Melanocyte of skin (primary cell): Measurements from ENCODE around the gene MOCS2. TPM values are rescaled to one million over a fixed set of nuclear protein-coding genes. Genes with fewer than 3 reads are reported as not detected.

ENCODE experiments used
- total RNA-seq, 2 donors: library from RNA; depleted of rRNA; stranded (reverse); fragments of >200 nt; gene quantifications; 2 replicates each; pipeline ENCODE4 v1.2.3, GENCODE V29; 2012

MOCS2 gene
- total RNA-seq = 10 to 100 TPM; 39.6 to 45.6 TPM

DNA sequence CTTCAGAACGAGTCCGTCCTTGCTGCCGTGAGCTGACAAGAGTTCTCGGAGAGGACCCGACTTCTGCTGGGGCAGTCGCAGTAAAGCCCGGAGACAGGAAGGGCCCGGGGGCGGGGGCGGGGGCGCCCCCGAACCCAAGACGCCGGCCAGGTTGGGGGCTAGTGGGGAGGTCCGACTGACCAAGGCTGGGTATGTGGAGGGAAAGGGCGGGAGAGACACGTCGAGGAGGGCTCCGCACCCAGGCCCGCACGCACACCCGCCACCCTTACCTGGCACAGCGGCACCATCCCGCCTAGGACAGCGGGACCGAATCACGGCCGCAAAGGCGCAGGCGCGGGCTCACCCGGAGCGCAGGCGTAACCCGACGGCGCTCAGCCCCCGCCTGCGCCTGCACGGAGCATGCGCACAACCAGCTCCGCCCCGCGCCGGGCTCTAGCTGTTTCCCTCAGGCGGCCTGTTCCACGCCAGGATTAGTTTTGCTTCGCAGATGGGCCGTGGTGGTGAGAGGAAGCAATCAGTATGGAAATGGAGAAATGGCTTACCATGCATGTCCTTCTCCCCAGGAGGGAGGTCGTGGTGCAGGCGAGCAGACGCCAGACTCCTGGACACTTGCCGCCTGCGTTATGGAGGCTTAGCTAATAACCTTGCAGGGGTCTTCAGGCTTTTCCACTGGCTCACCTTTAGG lies at the start of gene MOCS2:
MOCS2 (minus strand) TSS at position 315 of the 685 bp plus-strand sequence. CDS start 2,583 bp downstream, outside the sequence.

Other genes with a start within 250 kb of the MOCS2 start
- 1 to 10 TPM; 5.7 to 6.2 TPM for gene ITGA2, start 120.4 kb downstream of the MOCS2 start, total RNA-seq